HG03442 (cell line): ENCODE results near the gene ATF6B.
"Not testable (repeated sequence)": the region's sequence is repeated elsewhere in the genome, so short reads cannot be mapped to it uniquely, and the experiment has no call there.

ENCODE experiments used
- ATAC-seq: cut with Tn5 transposase; IDR thresholded peaks from one replicate; pipeline ENCODE4 v1.9.1; 2021; ENCODE audit warnings: mild to moderate bottlenecking, moderate library complexity; ENCODE audit not compliant: unreplicated experiment

The ATF6B gene

DNA sequence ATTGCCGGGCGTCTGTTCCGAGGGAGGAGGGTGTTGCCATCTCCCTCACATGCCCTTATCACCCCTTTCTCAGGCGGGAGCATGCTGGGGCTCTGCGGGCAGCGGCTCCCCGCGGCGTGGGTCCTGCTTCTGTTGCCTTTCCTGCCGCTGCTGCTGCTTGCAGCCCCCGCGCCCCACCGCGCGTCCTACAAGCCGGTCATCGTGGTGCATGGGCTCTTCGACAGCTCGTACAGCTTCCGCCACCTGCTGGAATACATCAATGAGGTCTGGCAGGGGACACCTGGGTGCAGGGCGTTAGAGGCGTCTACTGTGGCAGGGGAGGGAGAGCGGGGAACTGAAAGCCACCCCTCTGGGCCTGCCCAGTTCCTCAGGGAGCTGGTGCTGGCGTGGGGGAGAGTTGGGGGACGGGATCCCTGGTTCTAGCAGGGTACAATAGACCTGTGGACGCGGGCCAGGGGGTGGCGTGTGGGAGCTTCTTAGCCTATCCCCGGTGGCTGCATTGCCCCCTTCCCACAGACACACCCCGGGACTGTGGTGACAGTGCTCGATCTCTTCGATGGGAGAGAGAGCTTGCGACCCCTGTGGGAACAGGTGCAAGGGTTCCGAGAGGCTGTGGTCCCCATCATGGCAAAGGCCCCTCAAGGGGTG is 26.6 kb upstream of the ATF6B start:
- ATAC-seq, result no peak

DNA sequence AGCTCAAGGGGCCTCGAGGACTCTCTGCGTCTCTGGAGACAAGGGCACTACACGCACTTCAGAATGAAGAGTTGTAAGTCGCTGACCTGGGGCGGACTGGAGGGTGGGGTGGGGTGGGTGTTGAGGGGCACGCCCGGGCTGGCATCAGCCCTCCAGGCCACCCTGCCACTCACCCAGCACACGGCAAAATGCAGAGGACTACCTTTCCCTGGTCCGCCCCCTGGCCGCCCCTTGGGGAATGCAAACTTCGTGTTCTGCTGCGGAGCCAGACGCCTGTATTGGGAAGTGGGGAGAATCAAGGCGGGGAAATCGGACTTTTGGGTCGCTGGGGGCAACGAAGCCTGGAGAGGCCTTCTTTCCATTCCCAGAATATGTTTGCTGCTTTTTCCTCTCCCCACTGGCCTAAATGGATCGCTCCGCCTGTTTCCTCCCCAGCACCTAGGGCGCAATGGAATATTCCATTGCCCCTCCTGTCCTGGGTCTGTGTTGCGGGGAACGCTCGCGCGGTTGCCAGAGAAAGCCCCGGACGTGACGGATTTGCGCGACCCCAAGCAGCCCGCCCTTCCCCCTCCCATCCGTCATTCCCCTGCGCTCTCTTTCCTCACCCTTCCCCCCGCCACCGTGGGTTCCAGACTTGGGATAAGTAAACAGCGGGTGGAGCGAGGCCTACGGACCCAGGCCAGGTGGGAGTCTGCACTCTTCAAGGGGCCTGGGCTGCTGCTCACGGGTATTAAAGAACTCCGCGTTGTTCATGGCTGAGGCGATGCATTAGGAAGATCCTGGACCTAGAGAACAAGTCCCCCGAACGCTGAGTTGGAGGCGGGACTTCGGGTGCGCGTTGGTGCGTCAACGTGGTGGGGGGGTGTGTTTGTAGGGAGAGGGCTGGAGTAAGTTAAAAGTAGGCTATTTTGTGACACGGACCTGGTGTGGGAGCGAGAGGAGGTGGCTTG is 25.8 kb upstream of the ATF6B start, which contains the start of gene PPT2:
Gene PPT2, plus strand, starts transcription at position 578 of the 950 bp plus-strand sequence. CDS start 454 bp downstream, outside the sequence.
- ATAC-seq, result no peak

DNA sequence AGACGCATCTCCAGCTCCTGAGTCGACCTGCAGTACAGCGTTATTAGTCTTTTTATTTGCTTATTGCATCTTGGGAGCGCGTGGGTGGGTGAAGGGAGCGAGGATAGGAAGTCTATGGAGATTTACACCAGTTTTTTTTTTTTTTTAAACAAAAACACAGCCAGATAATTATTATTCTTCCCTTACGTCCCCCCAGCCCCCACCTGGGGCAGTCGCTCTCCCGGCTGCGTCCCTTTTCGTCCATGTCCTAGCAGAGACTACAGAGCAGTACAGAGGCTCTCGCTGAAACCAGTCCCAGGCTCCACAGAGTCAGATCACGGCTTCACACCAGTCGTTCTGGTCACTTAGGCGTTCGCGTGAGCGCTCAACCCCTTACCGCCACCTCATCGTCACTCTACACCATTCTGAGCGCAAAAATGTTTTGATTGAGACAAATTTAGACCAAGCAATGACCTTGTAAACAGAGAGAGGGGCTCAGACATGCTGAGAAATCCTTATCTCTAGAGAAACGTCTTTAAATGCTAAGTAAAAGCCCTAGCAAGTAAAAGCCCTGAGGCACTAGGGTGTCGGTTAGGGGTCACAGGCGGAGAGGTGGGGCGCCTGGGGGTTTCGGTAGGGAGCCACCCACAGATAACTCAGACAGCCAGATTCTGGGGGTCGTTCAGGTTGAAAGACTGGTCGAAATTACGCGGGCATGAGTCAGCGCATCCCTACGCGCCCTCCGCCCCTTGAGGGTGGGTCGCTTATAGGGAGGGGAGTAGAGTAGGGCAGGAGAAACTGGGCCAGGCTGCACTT is 24.9 kb upstream of the ATF6B start:
- ATAC-seq, result no peak

DNA sequence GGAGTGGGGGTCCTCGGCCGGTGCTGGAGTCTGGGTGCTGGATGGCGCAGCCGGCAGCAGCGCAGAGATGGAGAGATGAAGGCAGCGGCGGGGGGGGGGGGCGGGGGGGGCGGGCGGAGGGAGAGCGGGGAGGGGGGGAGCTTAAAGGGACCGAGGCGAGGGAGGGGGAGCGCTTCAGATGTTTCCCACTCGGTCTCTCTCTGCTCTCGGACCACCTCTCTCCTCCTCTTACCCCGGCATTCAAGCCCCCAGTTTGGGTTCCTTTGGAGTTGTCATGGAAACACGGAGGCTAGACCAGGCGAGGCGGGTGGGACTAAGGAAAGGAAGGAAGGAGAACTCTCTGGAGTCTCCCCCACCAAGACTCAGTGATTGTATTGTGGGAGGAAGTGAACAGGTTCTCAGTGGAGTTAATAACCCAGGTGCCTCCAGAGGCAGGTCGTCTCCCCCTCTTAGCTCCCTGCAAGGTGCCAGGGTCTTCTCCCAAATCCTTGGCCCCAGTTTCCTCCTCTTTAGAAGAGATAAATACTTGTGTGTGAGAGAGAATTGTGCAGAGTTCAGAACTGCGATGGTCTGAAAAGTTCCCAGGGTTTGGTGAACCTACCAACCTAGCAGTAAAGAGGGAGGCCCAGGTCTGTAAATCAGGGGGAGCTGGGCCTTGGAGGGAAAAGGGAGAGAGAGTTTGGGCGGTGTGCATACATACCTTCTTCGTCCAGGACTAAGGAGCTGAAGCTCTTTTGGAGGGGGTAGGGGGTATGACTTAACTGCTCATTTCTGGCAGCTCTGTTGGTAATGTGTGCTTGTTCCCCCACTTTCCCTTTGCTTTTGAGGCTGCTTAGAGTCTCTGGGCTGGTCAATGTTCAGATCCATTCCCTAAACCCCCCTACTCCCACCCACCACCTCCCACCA is 24.1 kb upstream of the ATF6B start, which contains the start of gene PRRT1:
Gene PRRT1, minus strand, starts transcription at position 77 of the 906 bp plus-strand sequence. CDS start 112 bp downstream, outside the sequence.
- ATAC-seq, result no peak

DNA sequence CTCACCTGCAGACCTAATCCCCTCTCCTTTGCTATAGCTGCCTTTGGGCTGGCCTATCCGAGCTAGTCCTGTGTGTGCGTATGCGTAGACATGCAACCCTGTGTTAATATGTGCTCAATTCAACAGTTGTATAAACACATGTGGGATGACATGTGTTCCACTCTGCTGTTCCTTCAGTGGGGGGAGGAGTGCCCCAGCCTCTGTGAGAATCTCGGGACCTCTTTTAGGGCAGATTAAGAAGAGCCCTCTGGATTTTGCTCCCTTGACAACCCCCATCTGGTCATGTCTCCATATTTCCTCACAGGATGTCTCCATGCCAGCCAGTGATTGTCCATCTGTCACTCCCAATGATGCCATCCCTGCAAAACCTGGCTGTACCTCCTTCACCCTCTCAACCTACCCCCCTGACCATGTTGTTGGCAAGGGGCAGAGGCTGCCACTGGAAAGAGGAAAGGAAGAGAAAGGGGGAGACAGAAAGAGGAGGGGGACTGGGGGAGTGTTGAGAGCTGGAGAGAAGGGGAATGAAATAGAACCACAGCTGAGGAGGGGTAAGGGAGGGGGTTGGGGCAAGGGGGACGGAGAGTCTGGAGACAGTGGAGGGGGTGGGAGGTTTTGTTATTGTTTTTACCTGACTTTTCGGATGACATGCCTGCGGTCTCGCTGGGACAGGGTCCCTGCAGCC is 23.3 kb upstream of the ATF6B start:
- no peak for ATAC-seq

DNA sequence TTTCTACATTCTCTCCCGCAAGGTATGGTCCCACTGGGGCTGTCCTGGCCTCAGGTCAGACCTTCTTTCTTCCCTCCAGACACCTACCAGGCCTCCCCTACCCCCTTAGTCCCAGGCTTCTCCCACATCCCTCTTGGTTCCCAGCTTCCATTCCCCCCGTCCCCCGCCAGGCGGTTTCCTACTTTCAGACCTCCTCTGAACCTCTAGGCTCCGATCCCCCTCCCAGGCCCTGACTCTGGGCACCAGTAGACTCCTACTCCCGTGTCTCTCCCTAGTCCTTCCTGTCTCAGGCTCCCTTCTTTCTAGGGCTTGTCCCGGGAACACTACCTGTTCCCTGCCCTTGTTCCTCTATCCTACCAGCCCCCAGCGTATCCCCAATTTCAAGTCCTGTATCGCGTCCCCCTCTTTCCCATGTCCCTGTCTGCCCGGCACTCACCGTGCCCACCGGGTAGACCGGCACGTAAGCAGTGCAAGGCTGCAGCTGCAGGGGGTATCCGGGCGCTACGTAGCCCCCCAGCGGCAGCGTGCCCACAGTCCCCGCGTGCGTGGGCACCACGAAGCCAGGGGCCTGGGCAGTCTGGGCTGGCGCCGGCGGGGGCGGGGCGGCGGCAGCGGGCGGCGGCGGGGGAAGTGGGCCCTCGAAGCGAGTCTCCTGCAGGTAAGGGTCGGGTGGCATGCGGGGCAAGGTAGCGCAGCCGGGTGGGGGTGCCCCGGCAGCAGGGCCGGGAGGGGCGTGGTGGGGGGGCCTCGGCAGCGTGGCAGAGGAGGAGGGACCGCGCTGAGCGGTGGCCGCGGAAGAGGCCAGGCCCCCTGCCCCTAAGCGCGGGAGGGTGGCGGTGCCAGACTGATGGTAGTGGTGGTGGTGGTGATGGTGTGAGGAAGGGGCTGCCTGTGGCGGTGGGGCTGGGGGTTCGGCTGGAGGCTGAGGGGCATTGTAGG is 22.2 kb upstream of the ATF6B start:
- no peak for ATAC-seq

DNA sequence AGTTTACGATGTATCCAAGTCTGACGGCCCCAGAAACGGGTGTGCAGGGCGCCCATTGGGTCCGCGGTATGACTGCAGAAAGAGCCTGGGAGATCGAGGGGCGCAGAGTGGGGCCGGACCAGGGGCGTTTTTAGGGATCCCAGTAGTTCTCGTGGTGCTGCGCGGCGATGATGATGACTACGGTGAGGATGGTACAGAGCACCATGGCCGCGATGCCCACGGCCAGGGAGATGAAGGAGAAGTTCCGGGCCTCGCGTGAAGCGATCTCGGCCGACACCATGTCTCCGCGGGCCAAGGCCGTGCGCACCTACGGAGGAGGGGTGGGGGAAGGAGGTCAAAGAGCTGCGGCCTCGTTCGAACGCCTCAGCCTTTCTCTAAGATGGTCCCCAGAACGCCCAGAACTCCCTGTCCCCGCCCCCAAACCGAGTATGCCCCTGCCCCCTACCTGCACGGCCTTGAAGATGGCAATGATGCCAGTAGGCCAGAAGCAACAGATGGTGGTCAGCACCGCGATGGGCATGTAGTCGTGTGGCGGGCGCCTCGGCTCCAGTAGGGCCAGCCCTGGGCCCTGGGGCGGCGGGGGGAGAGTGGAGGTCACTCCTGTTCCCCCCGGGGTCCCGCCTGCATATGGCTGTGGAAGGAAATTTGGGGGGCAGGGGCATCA is 21.2 kb upstream of the ATF6B start:
- no peak for ATAC-seq

DNA sequence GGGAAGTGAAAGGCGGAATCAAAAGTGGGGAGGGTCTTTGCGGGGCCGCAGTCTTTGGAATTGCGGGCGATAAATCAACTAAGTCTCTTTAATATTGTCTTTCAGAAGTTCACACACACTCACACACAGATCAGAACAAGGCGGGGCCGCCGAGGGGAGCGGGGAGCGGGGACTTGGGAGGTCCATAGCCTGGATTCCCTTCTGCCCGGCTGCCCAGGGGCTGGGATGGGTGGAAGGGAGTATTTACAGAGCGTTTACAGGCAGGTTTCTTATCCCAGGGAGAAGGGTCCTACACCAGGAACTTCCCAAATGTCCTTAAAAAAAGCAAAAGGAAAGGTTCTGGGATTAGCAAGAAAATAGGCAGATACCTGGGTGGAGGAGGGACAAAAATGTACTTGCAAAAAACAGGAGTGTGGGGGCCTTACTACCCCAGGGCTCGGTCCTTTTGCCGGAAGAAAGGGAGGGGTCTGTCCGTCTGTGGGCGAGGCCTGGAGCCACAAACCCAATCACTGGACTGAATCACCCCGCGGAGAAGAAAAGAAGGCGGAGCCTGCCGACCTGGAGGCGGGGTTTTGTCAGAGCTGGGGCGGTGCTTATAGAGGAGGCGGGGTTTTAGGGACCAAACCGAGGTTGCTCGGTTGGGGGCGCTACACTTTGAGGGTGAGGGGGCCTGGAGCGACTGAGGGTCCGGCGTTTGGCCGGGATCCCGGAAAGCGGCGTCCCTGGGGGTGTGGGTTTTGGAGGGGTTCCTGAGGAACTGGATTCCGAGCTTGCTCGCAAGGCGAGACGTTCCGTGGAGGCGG is 20.4 kb upstream of the ATF6B start:
- ATAC-seq, result no peak

DNA sequence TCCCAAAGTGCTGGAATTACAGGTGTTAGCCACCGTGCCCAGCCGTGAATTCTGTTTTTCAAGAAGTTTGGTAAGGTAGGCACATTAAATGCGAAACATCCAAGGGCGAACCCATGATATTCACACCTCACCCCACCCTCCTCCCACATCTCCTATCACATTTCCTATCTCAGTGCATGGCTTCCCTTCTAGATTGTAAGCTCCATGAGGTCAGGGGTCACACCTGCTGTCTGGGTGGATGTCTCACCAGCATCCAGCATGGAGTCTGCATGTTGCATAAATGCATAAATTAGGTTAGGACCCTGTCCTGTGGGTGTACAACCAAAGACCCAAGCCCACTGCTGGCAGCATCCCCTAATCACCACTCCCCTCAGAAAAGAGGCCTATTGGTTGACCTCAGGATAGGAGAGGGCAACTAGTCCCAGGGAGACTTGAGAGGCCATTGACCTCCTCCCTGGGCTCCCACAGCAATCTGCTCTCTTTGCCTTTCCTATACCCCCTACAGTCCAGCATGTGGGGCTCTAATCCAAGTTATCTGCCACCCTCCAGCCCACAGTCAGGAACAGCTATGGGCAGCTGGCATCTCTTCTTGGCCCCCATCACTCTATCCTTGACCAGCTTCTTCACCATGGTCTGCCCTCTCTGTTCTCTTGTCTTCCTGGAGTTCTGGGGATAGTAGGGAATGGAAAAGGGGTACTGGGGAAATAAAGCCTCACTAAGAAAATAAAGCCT is 19.5 kb upstream of the ATF6B start:
- no peak for ATAC-seq

DNA sequence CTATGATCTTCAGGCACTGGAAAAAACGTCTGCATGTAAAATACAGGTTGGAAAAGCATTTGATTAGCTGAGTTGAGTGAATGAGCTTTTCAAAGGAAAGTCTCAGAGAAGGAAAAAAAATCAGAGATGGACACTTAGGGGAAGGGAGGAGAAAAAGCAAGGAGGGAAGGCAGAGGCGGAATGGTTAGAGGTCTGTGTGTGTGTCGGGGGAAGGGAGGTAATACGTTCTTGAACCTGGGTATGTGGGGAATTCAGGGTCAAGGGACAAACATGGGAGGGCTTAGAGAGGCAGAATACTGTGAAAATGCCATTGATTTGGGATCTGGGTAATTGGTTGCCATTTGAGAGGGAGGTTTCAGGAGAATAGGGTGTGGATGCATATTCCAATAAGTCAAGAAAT is 18.6 kb upstream of the ATF6B start:
- no peak for ATAC-seq

DNA sequence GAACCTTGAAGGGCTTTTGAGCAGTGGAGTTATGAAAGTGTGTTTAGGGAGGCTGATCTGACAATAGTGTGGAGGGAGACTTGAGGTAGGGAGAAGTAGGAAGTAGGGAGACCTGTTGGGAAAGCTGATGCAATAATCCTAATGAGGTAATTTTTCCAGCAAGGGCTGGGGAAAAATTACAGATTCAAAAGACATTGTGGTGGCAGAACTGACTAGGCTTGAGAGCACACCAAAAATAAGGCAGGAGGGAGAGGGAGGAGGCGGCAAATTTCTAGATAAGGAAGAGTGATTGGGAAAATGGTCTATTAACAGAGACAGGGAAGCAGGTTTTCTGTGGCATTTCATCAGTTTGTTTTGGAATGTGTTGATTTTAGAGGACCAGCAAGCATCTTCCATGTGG is 18.2 kb upstream of the ATF6B start:
- ATAC-seq, result no peak

DNA sequence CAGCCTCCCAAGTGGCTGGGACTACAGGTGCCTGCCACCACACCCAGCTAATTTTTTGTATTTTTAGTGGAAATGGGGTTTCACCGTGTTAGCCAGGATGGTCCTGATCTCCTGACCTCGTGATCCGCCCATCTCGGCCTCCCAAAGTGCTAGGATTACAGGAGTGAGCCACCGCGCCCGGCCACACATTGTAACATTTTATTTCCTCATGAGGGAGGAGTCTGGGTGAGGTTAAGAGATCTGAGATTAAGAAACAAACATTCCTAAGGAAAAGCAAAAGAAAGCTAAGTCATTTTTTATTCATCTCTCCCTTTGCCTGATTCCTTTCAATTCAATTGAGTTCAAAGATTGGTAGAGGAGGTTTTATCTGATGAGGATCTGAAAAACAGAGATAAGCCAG is 16.2 kb upstream of the ATF6B start:
- ATAC-seq, result not testable (repeated sequence)

DNA sequence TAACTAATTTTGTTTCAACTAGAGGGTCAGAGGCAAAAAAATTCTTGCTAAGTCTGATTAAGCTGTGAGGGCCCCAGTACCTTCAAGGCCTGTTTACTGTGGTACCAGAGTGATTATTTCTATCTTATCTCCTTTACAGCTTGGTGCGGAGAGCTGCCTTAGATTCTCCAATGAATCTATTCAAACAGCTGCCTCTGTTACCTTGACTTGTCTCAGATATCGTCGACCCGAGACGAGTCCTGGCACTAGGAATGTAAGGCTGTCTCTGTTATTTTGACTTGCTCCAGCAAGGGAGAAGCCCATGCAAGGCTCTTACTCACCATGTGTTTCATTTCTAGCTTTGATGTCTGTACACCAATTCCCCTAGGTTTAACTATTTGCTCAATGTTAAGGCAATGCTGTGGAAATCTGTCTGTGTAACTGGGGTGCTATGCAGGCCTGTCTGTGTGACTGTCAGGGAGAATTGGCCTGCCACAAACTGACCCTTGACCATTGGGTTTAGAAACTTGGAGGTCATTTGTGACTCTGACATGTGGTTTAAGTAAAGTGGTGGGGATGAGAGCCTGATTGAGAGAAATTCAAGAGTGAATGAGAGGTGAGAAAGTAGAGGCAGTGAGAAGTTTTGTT is 12.5 kb upstream of the ATF6B start:
- no peak for ATAC-seq

DNA sequence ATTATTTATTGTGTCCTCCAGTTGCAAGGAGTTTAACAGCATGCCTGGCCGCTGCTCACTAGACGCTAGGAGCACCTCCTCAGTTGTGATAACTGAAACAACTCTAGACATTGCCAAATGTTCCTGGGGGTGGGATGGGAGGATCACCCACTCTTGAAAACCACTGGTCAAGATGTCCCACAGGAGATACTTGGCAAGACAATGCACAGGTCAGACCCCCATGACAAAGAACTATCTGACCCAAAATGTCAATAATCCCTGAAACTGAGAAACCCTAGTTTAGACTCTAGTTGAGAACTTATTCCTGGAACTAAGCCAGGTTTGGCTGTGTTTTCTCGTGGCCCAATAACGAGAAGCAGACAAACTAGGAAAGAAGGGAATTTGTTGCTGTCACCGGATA is 11.5 kb upstream of the ATF6B start:
- no peak for ATAC-seq

DNA sequence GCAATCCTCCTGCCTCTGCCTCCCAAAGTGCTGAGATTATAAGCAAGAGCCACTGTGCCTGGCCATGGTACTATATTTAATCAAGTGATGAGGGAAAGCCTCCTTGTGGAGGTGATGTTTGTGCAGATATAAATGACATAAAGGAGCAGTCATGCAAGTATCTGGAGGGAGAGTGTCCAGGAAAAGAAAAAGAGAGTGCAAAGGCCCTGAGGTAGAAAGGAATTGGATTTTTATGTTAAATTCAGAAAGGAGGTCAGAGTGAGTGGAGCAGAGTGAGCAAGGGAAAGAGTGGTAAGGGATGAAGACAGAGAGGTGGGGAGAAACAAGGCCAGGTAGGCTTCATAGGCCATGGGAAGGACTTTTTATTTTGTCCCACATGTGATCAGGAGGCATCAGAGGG is 9.4 kb upstream of the ATF6B start:
- no peak for ATAC-seq

DNA sequence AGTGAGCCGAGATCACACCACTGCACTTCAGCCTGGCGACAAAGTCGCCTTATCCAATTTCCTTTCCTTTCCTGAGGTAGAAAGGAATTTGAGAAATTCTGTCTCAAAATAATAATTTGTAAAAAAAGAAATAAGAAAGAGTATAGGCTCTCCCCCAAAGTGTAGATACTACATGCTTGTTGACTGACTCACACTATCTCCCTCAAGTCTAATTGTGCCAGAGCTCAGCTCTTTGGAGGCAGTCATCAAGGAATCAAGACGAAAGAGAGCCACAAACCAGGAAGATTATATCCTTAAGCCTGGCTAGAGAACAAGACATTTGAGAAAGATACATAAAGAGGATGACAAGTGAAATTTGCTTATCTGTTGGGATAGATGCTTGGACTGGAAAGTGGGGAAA is 5.7 kb upstream of the ATF6B start:
- no peak for ATAC-seq
